Measurements from ENCODE around the gene ATP6V1G2.

ATP6V1G2 gene

DNA sequence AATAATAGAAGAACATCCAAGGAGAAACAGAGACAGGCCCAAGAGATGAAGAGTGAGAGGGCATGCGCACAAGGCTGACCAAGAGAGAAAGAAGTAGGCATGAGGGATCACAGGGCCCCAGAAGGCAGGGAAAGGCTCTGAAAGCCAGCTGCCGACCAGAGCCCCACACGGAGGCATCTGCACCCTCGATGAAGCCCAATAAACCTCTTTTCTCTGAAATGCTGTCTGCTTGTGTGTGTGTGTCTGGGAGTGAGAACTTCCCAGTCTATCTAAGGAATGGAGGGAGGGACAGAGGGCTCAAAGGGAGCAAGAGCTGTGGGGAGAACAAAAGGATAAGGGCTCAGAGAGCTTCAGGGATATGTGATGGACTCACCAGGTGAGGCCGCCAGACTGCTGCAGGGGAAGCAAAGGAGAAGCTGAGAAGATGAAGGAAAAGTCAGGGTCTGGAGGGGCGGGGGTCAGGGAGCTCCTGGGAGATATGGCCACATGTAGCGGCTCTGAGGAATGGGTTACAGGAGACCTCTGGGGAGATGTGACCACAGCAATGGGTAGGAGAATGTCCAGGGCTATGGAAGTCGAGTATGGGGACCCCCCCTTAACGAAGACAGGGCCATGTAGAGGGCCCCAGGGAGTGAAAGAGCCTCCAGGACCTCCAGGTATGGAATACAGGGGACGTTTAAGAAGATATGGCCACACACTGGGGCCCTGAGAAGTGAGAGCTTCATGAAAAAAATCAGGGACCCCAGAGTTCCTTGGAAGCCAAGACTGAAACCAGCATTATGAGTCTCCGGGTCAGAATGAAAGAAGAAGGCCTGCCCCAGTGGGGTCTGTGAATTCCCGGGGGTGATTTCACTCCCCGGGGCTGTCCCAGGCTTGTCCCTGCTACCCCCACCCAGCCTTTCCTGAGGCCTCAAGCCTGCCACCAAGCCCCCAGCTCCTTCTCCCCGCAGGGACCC is 28.0 kb upstream of the ATP6V1G2 start:
- TF ChIP-seq, protein P1, sequence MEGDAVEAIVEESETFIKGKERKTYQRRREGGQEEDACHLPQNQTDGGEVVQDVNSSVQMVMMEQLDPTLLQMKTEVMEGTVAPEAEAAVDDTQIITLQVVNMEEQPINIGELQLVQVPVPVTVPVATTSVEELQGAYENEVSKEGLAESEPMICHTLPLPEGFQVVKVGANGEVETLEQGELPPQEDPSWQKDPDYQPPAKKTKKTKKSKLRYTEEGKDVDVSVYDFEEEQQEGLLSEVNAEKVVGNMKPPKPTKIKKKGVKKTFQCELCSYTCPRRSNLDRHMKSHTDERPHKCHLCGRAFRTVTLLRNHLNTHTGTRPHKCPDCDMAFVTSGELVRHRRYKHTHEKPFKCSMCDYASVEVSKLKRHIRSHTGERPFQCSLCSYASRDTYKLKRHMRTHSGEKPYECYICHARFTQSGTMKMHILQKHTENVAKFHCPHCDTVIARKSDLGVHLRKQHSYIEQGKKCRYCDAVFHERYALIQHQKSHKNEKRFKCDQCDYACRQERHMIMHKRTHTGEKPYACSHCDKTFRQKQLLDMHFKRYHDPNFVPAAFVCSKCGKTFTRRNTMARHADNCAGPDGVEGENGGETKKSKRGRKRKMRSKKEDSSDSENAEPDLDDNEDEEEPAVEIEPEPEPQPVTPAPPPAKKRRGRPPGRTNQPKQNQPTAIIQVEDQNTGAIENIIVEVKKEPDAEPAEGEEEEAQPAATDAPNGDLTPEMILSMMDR (IDR thresholded peaks at IDR 0.05; ENCODE audit: low read depth, low read length): no peak
- no peak for DNase-seq (ENCODE audit: extremely low read depth, low read depth)

DNA sequence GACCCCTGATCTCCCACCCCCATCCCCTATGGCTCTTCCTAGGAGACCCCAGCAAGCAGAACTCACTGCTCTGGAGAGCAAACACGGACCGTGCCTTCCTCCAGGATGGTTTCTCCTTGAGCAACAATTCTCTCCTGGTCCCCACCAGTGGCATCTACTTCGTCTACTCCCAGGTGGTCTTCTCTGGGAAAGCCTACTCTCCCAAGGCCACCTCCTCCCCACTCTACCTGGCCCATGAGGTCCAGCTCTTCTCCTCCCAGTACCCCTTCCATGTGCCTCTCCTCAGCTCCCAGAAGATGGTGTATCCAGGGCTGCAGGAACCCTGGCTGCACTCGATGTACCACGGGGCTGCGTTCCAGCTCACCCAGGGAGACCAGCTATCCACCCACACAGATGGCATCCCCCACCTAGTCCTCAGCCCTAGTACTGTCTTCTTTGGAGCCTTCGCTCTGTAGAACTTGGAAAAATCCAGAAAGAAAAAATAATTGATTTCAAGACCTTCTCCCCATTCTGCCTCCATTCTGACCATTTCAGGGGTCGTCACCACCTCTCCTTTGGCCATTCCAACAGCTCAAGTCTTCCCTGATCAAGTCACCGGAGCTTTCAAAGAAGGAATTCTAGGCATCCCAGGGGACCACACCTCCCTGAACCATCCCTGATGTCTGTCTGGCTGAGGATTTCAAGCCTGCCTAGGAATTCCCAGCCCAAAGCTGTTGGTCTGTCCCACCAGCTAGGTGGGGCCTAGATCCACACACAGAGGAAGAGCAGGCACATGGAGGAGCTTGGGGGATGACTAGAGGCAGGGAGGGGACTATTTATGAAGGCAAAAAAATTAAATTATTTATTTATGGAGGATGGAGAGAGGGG is 27.1 kb upstream of the ATP6V1G2 start:
- TF ChIP-seq, protein P1 (IDR thresholded peaks at IDR 0.05; ENCODE audit: low read depth, low read length): no peak
- DNase-seq (ENCODE audit: extremely low read depth, low read depth): no peak

DNA sequence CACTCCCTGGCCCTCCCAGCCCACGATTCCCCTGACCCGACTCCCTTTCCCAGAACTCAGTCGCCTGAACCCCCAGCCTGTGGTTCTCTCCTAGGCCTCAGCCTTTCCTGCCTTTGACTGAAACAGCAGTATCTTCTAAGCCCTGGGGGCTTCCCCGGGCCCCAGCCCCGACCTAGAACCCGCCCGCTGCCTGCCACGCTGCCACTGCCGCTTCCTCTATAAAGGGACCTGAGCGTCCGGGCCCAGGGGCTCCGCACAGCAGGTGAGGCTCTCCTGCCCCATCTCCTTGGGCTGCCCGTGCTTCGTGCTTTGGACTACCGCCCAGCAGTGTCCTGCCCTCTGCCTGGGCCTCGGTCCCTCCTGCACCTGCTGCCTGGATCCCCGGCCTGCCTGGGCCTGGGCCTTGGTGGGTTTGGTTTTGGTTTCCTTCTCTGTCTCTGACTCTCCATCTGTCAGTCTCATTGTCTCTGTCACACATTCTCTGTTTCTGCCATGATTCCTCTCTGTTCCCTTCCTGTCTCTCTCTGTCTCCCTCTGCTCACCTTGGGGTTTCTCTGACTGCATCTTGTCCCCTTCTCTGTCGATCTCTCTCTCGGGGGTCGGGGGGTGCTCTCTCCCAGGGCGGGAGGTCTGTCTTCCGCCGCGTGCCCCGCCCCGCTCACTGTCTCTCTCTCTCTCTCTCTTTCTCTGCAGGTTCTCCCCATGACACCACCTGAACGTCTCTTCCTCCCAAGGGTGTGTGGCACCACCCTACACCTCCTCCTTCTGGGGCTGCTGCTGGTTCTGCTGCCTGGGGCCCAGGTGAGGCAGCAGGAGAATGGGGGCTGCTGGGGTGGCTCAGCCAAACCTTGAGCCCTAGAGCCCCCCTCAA is 25.9 kb upstream of the ATP6V1G2 start, which contains the start of gene LTA:
TSS of gene LTA (plus strand) at position 249 of the 871 bp plus-strand sequence. CDS start at position 703, 454 bp downstream.
- TF ChIP-seq, protein P1 (IDR thresholded peaks at IDR 0.05; ENCODE audit: low read depth, low read length): no peak
- DNase-seq (ENCODE audit: extremely low read depth, low read depth): no peak

DNA sequence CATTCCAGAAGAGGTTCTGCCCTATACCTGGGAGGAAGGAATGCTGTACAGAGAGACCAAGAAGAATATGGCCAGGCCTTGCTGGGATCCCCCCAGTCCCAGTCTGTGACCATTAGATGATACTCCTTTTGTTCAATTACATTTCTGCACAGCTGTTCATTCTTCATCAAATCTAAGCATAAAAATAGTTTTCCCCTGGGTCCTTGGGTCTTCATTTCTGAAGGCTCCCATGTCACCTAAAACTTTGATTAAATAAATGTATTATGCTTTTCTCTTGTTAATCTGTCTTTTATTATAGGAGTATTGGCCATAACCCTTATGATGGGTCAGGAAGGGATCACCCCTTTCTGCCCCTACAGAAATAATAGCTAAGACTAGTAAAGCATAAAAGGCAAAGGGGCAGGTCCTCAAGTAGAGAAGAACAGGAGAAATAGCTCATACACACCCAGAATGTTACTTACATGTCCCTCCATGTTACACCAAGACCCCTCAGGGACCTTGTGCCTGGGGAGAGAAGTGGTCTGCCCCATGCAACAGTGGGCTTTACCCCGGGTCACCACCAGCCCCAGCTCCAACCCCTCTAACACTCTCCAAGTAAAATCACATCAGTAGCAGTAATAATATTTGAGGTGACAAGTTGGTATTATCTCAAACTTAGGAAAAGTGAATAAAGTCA is 23.6 kb upstream of the ATP6V1G2 start:
- TF ChIP-seq, protein P1 (IDR thresholded peaks at IDR 0.05; ENCODE audit: low read depth, low read length): no peak
- no peak for DNase-seq (ENCODE audit: extremely low read depth, low read depth)

DNA sequence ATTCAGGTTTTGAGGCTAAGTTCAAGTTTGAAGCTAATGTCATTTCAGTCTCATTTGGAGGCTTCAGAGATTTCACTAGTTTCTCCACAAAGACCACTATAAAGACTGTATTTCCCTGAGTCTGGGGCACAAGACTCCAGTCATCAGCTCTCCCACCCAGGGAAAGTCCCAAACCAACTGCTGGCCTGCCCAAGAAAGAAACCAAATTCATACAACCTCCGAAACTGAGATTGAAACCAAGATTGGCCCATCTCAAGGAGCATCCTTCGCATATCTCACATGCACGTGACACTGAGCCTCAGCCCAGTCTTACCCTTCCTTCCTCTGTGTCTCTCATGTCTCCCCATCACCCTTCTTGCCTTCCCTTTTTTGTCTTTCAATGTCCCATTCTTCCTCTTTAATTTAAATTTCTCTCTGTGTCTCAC is 22.1 kb upstream of the ATP6V1G2 start:
- TF ChIP-seq, protein P1 (IDR thresholded peaks at IDR 0.05; ENCODE audit: low read depth, low read length): no peak
- no peak for DNase-seq (ENCODE audit: extremely low read depth, low read depth)

Data from AG09319 (cell line).